HL-60 (cell line): ENCODE results near the gene HK3.

Source experiments
- DNase-seq, 2 experiments: peaks; one replicate each; pipeline ENCODE4 v3.0.0-alpha.2; 2010 to 2020; ENCODE audit warnings: low read depth in 1 of 2, low spot score in 1 of 2
- H3K27ac ChIP-seq: fragments of 250-450 bp; sonication (Bioruptor Pico); replicated peaks from 2 replicates; pipeline ENCODE4 v1.5.1; 2020; ENCODE audit warnings: mild to moderate bottlenecking, moderate library complexity
- H3K27me3 ChIP-seq: fragments of 250-450 bp; sonication (Bioruptor Pico); 2 replicates; pipeline ENCODE4 v1.5.1; 2021; ENCODE audit warnings: mild to moderate bottlenecking, moderate library complexity; ENCODE audit not compliant: insufficient read depth, poor library complexity, severe bottlenecking
- H3K4me3 ChIP-seq: replicated peaks from 2 replicates; pipeline ENCODE4 v1.5.1; 2011; ENCODE audit warnings: mild to moderate bottlenecking, control low read depth, low read length; ENCODE audit not compliant: insufficient read depth
- GABPA ChIP-seq: IDR thresholded peaks from 2 replicates; pipeline ENCODE4 v1.6.1; 2012; ENCODE audit warnings: low read depth
- POLR2AphosphoS5 ChIP-seq: IDR thresholded peaks from 2 replicates; pipeline ENCODE4 v1.6.1; 2012; ENCODE audit warnings: low read depth
- REST ChIP-seq: IDR thresholded peaks from 2 replicates; pipeline ENCODE4 v1.6.1; 2012; ENCODE audit warnings: low read depth; ENCODE audit not compliant: insufficient replicate concordance
- SPI1 ChIP-seq: IDR thresholded peaks from 2 replicates; pipeline ENCODE4 v1.6.1; 2012; ENCODE audit warnings: low read depth, mild to moderate bottlenecking, borderline replicate concordance
- TF ChIP-seq, protein P1 (sequence below): IDR thresholded peaks from one replicate; pipeline ENCODE4 v1.5.1; 2011; ENCODE audit warnings: low read length, control low read depth, inconsistent platforms; ENCODE audit not compliant: insufficient read depth

HK3 gene

GRCh38 chr5:176875783-176876505 is 23.2 kb downstream of the HK3 start:
- TF ChIP-seq REST (no peak), SPI1 (no peak), POLR2AphosphoS5 (no peak), GABPA (no peak)
- TF ChIP-seq, protein P1, sequence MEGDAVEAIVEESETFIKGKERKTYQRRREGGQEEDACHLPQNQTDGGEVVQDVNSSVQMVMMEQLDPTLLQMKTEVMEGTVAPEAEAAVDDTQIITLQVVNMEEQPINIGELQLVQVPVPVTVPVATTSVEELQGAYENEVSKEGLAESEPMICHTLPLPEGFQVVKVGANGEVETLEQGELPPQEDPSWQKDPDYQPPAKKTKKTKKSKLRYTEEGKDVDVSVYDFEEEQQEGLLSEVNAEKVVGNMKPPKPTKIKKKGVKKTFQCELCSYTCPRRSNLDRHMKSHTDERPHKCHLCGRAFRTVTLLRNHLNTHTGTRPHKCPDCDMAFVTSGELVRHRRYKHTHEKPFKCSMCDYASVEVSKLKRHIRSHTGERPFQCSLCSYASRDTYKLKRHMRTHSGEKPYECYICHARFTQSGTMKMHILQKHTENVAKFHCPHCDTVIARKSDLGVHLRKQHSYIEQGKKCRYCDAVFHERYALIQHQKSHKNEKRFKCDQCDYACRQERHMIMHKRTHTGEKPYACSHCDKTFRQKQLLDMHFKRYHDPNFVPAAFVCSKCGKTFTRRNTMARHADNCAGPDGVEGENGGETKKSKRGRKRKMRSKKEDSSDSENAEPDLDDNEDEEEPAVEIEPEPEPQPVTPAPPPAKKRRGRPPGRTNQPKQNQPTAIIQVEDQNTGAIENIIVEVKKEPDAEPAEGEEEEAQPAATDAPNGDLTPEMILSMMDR, result no peak

DNA sequence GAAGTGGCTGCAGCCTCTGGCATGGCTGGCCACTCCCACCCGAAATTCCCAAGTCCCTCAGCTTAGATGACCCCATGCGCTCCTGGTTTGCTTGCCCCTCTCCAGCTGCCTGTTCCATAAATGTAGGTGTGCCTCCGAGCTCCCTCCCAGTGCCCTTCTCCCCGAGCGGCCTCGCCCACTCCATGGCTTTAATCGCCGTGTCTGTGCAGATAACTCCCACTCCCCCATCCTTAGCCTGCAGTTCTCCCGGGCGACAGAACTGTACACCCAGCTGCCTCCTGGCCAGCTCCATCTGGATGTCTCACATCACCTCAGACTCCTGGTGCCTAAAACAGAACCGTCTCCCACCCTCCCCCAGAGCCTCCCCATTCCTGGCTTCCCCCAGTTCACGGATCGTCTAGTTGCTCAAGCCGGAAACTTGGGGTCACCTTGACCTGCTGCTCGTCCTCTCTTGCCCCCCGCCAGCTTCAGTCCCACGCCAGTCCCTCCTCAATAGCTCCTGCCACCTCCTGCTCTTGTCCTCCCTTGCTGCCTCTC is 24.1 kb downstream of the HK3 start:
- Histone ChIP-seq H3K27ac (no peak overlapping the region), H3K27me3 (peaks cover 27% of the 10 kb centered on the region), H3K4me3 (no peak overlapping the region)
- no peak for DNase-seq
- TF ChIP-seq GABPA, result no peak
- TF ChIP-seq REST, result no peak
- TF ChIP-seq POLR2AphosphoS5, result no peak
- TF ChIP-seq, protein P1, result no peak
- TF ChIP-seq SPI1, result no peak

More at GRCh38 chr5:176875783-176876505, 23.2 kb downstream of the HK3 start:
- Histone ChIP-seq H3K27ac (no peak overlapping the region), H3K4me3 (no peak overlapping the region), H3K27me3 (peaks cover 27% of the 10 kb centered on the region)
- no peak for DNase-seq

GRCh38 chr5:176874198-176874780 is 24.9 kb downstream of the HK3 start:
- Histone ChIP-seq H3K4me3 (no peak overlapping the region), H3K27me3 (peaks cover 27% of the 10 kb centered on the region), H3K27ac (no peak overlapping the region)
- DNase-seq, result no peak
- no peak for TF ChIP-seq REST
- TF ChIP-seq SPI1, result no peak
- TF ChIP-seq GABPA, result no peak
- TF ChIP-seq, protein P1, result no peak
- TF ChIP-seq POLR2AphosphoS5, result no peak
